DND-41 (cell line): ENCODE results near the gene CDK9.

Source experiments
- ATAC-seq: fragments of 200-7000 bp; cut with Tn5 transposase; 3 replicates; pipeline ENCODE4 v1.9.1; 2021; ENCODE audit warnings: low read depth; ENCODE audit not compliant: insufficient read depth
- DNase-seq: peaks from one replicate; pipeline ENCODE4 v3.0.0-alpha.2; 2020
- H2AFZ ChIP-seq: 2 replicates; pipeline ENCODE4 v1.6.0; 2012; ENCODE audit warnings: low read depth, low read length
- H3K27ac ChIP-seq: 2 replicates; pipeline ENCODE4 v1.5.1; 2012; ENCODE audit warnings: low read length, inconsistent platforms
- H3K27me3 ChIP-seq: fragments of 200-600 bp; sonication (generic); 2 replicates; pipeline ENCODE4 v1.6.0; 2012; ENCODE audit warnings: low read length, mild to moderate bottlenecking, inconsistent platforms; ENCODE audit not compliant: insufficient read depth, poor library complexity
- H3K36me3 ChIP-seq: 2 replicates; pipeline ENCODE4 v1.5.1; 2012; ENCODE audit warnings: low read length, inconsistent platforms; ENCODE audit not compliant: insufficient read depth
- H3K4me1 ChIP-seq: 2 replicates; pipeline ENCODE4 v1.5.1; 2012; ENCODE audit warnings: mild to moderate bottlenecking, low read length; ENCODE audit not compliant: insufficient read depth
- H3K4me2 ChIP-seq: 2 replicates; pipeline ENCODE4 v1.6.0; 2012; ENCODE audit warnings: mild to moderate bottlenecking, moderate library complexity, low read length, inconsistent platforms; ENCODE audit not compliant: insufficient read depth
- H3K4me3 ChIP-seq, 2 experiments: fragments of 200-600 bp in 1 of 2; shearing (Covaris generic) in 1 of 2; 2 replicates each; pipeline ENCODE4 v1.5.1; 2012 to 2016; ENCODE audit warnings: inconsistent platforms in 2 of 2, low read length in 2 of 2, mild to moderate bottlenecking in 2 of 2, low read depth in 1 of 2, moderate library complexity in 1 of 2
- H3K79me2 ChIP-seq: 2 replicates; pipeline ENCODE4 v1.6.0; 2012; ENCODE audit warnings: low read length, inconsistent platforms; ENCODE audit not compliant: insufficient read depth
- H3K9ac ChIP-seq: 2 replicates; pipeline ENCODE4 v1.6.0; 2012; ENCODE audit warnings: low read depth, mild to moderate bottlenecking, inconsistent platforms, low read length, moderate library complexity
- H3K9me3 ChIP-seq: 2 replicates; pipeline ENCODE4 v1.5.1; 2012; ENCODE audit warnings: low read length, moderate library complexity, mild to moderate bottlenecking, inconsistent platforms; ENCODE audit not compliant: insufficient read depth, severe bottlenecking
- H4K20me1 ChIP-seq: 2 replicates; pipeline ENCODE4 v1.6.0; 2012; ENCODE audit warnings: low read length; ENCODE audit not compliant: insufficient read depth
- CTCF ChIP-seq: IDR thresholded peaks from 2 replicates; pipeline ENCODE4 v1.5.1; 2012; ENCODE audit warnings: borderline replicate concordance, low read length, moderate library complexity, mild to moderate bottlenecking; ENCODE audit not compliant: poor library complexity, severe bottlenecking; ENCODE audit errors: extremely low read depth
- EZH2 ChIP-seq: IDR thresholded peaks from 3 replicates; pipeline ENCODE4 v1.6.1; 2012; ENCODE audit warnings: borderline replicate concordance, low read depth, mild to moderate bottlenecking, moderate library complexity, low read length, inconsistent platforms; ENCODE audit not compliant: severe bottlenecking

Gene CDK9

GRCh38 chr9:127746959-127747569 is 38.8 kb upstream of the CDK9 start:
- ATAC-seq, result no peak
- H4K20me1 ChIP-seq, result no peaks in the 10 kb centered on the region

GRCh38 chr9:127749090-127749787 is 36.6 kb upstream of the CDK9 start:
- H3K27ac ChIP-seq, result no peak overlapping the region
- no peaks in the 10 kb centered on the region for H4K20me1 ChIP-seq
- no peak for ATAC-seq
- no peak for DNase-seq
- no peak overlapping the region for H3K9ac ChIP-seq
- TF ChIP-seq CTCF (no peak), EZH2 (no peak)
- H3K4me2 ChIP-seq, result no peak overlapping the region
- no peaks in the 10 kb centered on the region for H3K9me3 ChIP-seq
- H3K27me3 ChIP-seq, result no peaks in the 10 kb centered on the region
- H2AFZ ChIP-seq, result no peak overlapping the region
- H3K79me2 ChIP-seq, result no peaks in the 10 kb centered on the region
- H3K36me3 ChIP-seq, result no peaks in the 10 kb centered on the region
- no peak overlapping the region for H3K4me3 ChIP-seq
- no peaks in the 10 kb centered on the region for H3K4me1 ChIP-seq

More at GRCh38 chr9:127746959-127747569, 38.8 kb upstream of the CDK9 start:
- Histone ChIP-seq H3K9ac (no peak overlapping the region), H3K4me2 (no peak overlapping the region), H3K36me3 (no peaks in the 10 kb centered on the region), H3K79me2 (no peaks in the 10 kb centered on the region), H3K4me1 (no peaks in the 10 kb centered on the region), H3K27ac (no peak overlapping the region), H2AFZ (no peak overlapping the region), H3K4me3 (no peak overlapping the region), H3K27me3 (no peaks in the 10 kb centered on the region), H3K9me3 (no peaks in the 10 kb centered on the region)
- no peak for DNase-seq
- TF ChIP-seq EZH2, result no peak
- TF ChIP-seq CTCF, result no peak

GRCh38 chr9:127751269-127752054 is 34.4 kb upstream of the CDK9 start:
- Histone ChIP-seq H4K20me1 (no peaks in the 10 kb centered on the region), H3K4me3 (no peak overlapping the region), H3K27ac (no peak overlapping the region), H3K4me1 (no peaks in the 10 kb centered on the region), H3K9ac (no peak overlapping the region), H3K27me3 (no peaks in the 10 kb centered on the region), H3K36me3 (no peaks in the 10 kb centered on the region), H2AFZ (no peak overlapping the region), H3K4me2 (no peak overlapping the region), H3K9me3 (no peaks in the 10 kb centered on the region), H3K79me2 (no peaks in the 10 kb centered on the region)
- DNase-seq (peak; percentile 40), ATAC-seq (peak; percentile 70)
- no peak for TF ChIP-seq CTCF
- no peak for TF ChIP-seq EZH2
